Subcutaneous adipose tissue (tissue), 4 donors: Measurements from ENCODE around the gene PTPRO. TPM values are rescaled to one million over a fixed set of nuclear protein-coding genes. Genes with fewer than 3 reads are reported as not detected.

Source experiments
- CTCF ChIP-seq: fragments of 450-650 bp; IDR thresholded peaks from one replicate; pipeline ENCODE4 v1.5.1; 2016; ENCODE audit warnings: low read depth, mild to moderate bottlenecking, control low read depth, antibody characterized with exemption, moderate library complexity
- total RNA-seq, 4 donors: library from RNA; depleted of rRNA; stranded (reverse); fragments of >200 nt; gene quantifications; one replicate each; pipeline ENCODE4 v1.1.0, GENCODE V29; 2016

PTPRO gene
- total RNA-seq, 4 donors from 2014 or later = 0.75 to 24.5 (median 4.0) TPM

- TF ChIP-seq CTCF = no peak
Observed at GRCh38 chr12:15603474-15604085, 281.3 kb downstream of the PTPRO start.

DNA sequence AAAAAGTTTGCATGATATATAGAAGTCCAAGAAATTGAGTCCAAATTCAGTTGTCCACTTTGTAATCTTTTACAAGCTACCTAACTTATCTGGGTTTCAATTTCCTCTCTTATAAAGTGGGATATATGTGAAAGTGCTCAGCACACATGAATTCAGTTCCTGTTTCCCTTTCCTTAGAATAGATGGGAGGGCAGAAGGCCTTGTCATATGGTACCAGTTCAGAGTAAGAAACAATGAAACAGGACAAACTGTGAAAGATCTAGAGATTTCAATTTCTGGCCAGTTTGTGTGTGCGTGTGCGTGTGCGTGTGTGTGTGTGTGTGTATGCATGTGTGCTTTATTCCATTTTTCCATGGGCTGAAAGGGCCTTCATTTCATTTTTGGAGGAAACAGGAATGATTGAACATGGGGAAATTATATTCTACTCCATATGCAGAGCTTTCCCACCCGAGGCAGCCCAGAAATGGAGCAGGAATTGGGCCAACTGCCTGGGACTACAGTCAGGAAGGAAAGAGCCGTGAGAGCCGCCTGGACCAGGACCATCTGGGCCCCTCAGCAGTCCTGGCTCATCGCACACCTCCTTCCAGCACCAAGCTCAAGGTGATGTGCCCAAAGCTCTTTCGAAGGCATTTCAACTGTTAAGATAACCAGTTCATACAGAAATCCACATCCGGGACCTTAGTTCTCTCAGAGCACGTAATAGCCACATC lies 283.7 kb downstream of the PTPRO start:
- TF ChIP-seq CTCF = no peak

- no peak for TF ChIP-seq CTCF
Observed at GRCh38 chr12:15608406-15608805, 286.1 kb downstream of the PTPRO start.

DNA sequence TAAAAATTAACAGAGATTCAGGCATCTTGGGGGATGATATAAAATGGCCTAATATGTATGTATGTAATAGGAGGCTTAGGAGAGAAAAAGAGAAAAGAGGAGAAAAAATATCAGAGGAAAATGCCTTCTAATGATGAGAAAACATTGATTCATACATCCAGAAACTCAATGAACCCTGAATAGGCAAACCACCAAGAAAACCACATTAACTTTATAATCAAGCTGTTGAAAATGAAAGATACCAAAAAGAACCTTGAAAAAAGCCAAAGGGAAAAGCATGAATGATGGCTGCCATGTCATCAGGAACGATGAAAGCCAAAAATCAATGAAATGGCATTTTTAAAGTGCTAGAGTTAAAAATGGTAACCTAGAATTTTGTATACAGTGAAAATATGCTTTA lies 286.6 kb downstream of the PTPRO start:
- TF ChIP-seq CTCF = no peak

DNA sequence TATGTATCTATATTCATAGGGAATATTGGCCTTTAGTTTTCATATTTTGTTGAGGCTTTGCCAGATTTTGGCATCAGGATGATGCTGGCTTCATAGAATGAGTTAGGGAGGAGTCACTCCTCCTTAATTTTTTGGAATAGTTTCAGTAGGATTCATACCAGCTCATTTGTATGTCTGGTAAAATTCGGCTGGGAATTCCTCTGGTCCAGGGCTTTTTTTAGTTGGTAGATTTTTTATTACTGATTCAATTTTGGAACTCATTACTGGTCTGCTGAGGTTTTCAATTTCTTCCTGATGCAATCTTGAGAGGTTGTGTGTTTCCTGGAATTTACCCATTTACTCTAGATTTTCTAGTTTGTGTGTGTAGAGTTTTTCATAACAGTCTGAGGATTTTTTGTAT lies 291.7 kb downstream of the PTPRO start:
- TF ChIP-seq CTCF = no peak

GRCh38 chr12:15620741-15621539 lies 298.6 kb downstream of the PTPRO start:
- no peak for TF ChIP-seq CTCF

- TF ChIP-seq CTCF = no peak
Observed at GRCh38 chr12:15625075-15625474, 302.8 kb downstream of the PTPRO start.
